ENCODE results near the gene SEC61G.
A peak's percentile ranks its signal among the peaks of the same experiment; 100 is the strongest.

Gene SEC61G

DNA sequence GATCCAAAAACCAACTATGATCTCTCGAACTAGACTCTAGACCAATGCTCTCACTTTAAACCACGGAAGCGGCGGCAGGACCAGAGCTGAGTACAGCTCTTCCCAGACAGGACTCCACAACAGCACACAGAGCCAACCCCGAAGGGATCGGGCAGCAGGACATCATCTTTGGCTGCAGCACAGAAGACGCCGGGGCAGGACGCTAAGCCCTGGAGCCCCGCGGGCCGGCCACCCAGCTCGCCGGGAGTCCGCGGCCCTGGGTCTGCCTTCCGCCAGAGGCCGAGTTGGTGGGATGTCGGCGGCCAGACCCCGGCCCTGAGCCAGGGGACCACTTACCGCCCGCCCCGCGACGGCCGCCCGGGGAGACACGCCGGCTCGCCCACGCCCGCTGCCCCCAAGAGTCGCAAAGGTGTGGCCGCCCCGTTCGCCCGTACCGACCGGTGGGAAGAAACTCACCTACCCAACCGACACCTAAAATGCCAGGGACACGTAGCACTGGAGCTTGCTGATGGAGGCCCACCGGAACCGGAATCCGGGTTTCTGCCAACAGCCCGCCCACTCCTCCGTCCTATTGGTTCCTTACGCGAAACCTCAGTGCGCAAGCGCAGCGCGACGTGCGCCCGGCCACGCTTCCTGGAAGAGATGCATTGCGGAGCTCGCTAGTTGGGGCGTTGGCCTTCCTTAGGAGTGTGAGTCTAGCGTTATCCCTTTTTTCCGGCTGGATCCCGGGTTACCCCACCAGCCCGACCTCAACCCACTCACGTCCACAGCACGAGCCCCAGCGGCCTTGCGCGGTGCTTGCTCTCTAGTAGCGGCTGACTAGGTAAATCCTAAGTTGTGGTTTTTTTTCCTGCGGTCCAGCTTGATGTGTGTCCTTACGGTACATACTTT is at the start of gene SEC61G:
SEC61G (minus strand) TSS at position 510 of the 891 bp plus-strand sequence. CDS start 1,623 bp downstream, outside the sequence.
- peak; percentile 98 for DNase-seq

DNA sequence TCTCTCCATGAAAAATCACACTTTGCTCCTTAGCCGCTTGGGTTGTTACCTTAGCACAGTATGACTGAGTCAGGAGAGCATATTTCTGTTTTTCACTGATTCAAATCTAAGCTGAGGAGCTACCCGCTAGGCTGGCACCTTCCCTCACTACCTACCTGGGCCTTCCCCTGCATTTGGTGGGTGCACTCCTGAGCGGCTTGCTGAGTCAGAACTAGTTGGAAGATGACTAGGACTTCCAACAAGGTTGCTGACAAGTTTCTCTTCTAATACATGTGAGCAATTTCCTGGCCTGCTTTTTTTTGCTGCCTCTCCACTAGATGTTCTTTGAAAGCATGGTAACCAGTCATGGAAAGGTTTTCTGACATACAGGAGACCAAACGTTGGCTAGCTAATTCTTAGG is 43.8 kb upstream of the SEC61G start:
- DNase-seq: peak; percentile 53

DNA sequence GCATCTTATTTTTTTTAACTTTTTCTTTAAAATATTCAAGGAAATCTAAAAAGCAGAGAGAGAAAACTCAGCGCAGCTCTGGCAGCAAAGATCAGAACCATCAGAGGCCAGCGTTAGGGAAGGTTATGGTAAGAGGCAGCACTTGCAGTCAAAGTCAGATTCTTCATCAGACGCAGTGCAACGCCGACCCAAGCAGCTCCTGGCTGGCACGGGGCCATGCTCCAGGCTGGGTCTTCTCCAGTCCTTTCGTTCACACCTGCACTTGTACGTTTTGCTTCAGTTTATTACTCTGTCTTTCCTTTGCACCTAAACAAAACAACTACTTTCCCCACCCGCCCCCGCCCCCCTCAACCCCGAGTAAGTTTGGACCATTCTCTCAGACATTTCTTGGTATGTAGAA is 43.1 kb upstream of the SEC61G start:
- no peak for DNase-seq

DNA sequence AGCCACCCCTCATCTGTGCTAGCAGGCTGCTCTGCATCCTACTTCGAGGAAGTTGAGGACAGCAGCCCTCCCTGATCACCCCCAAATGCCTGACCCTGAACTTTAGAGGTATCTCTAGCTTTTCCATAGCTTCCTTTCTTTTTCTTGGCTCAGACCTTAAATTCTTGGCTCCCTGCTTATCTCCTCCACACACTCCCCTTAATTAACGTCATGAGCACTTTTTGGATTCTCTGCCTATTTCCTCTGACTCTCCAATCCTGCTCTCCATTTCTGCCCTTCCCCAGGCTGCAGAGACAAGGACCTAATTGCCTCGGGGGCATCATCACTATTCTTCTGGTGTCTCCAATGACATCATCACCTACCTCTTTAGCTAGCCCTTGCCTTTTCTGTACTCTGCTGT is 40.8 kb upstream of the SEC61G start:
- no peak for DNase-seq

DNA sequence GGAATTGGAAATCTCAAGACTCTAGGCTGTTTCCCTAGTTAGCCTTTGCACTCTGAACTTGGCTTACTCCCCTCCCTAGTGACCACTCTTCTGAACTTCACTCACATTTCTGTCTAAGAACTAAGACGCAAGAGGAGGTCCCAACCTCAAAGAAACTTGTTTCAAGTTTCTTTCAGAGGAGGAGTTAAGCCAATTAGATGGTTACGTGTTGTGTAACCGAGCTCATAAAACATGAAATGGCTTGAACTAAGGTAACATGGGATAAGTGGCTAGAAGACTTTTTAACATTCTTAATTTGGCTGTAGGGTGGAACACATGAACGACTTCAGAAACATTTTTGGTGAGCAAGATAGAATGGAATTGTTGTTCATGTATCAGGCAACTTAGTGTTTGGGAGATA is 39.5 kb upstream of the SEC61G start:
- no peak for DNase-seq

DNA sequence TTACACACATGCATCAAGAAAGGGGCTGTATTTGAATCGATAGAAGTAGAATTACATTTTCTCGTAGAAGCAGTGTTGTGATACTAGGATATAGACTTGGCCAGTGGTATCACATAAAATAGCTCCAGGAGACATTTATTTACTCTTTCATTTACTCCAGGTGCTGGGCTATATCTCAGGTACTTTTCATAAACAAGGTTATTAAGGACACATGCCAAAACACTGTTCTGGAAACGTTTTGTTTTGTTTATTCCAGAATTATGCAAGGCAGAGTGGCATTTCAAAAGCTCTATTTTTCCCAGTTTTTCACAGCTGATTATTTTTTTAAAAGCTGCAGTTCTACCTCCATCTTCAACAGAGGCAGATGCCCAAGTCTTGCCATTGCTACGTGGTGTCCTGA is 37.8 kb upstream of the SEC61G start:
- no peak for DNase-seq

DNA sequence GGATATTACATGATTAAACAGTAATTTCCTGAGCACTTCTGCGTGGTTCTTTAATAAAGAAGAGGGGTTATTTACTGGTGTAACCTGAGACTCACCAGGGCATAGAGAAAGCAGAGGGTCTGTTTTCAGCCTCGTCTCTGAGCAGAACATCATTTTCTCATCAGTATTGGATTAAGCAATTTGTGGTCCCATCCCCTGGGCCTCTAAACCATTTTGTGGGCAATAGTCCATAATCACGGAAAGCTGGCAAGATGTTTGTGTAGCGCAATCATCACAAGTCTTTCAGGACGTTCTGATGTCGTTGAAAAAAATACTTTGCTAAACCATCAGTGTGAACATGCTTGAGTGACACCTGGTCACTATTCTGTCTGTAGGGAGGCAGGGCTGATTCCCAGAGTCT is 37.1 kb upstream of the SEC61G start:
- peak; percentile 48 for DNase-seq

DNA sequence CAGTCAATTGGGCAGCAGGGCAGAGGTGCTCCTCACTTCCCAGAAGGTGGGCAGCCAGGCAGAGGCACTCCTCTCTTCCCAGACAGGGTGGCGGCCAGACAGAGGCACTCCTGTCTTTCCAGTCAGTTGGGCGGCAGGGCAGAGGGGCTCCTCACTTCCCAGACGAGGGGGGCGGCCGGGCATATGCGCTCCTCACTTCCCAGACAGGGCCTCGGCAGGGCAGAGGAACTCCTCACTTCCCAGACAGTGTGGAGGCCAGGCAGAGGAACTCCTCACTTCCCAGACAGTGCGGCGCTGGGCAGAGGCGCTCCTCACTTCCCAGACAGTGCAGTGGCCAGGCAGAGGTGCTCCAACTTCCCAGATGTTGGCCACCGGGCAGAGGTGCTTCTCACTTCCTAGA is 33.4 kb upstream of the SEC61G start:
- DNase-seq: no peak

DNA sequence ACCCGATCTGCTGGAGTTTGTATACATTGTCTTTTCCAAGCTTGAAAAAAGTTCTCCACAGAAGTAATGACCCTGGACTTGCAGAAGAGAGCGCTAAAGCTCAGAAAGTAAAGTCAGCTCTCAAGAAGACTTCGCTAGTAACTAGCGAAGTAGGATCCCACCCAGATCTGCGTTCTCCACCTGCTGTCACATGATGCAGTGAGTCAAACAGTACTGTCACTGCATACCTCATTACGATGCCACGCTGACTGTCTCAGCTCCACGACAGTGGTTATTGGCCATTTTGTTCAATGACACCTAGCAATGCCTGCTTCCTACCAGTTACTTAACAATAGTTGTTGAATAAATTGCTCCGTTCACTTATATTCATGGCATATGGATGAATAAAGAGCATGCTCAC is 29.7 kb upstream of the SEC61G start:
- DNase-seq: peak; percentile 86

DNA sequence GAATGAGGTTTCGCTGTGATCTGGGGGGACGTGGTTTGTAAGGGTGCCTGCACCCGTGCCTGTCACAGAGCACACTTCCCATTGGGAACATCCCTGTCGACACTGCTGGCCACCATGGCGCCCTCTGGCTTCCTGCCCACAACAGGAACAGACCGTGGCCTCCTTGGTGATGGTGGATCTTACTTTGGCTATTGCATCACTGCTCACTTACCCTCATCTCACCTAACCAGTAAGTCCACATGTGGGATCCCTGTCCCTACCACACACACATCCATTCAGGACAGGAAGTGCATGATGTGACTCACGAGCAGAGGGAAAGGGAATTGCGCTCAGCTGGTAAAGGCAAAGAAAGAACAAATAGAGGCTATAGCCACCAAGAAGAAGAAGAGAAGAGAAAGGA is 26.2 kb upstream of the SEC61G start:
- peak; percentile 24 for DNase-seq

DNA sequence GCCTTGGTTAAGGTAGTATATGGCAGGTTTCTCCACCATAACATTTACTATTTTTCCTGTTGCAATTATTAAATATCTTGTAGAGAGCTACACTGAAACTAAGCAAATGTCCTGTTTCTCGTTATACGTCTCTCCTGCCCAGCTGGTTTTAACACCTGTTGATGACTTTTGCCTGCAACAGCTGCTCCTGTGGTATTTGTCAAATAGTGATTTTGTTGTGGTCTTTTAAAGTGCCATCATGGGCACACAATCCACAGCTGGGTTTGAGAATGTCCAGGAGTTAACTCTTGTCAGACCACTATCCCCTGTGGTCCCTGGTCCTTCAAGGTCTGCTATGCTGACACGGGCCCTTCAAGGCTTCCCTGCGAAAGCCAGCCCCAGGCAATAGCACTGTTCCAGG is 24.9 kb upstream of the SEC61G start:
- DNase-seq: no peak

DNA sequence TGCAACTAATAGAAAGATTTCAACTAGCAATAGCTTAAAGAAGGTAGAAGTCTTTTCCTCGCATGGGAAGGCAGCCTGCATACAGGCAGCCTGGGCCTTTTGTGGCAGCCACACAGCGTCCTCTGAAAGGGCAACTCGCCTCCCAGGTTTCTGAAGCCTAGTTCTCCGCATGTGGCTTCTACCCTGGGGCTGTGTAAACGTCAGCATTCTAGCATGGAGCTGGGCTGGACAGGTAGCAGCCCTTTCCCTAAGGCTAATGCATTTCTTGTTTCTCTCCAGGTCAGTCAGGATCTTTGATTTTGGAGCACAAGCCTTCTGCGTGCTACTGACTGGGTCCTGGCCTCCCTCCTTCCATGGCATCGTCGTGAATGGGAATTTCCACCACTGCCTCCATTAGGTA is 23.8 kb upstream of the SEC61G start:
- no peak for DNase-seq

DNA sequence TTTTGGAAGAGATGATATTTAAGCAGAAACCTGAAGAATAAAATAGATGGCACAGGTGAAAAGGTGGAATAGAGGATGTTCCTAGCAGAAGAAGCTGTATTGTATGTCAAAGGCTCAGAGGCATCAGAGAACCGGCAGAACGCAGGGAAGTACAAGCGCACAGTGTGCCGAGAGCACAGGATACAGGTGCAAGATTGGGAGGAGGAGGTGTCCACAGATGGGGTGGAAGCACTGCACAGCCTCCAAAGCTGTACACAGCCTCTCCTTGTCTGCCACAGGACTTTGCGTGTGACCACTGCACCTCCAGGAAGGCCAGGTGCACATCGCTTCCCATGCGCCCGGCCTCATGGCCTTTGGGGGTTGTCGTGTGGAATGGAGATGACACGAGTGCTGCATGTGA is 23.3 kb upstream of the SEC61G start:
- DNase-seq: no peak

DNA sequence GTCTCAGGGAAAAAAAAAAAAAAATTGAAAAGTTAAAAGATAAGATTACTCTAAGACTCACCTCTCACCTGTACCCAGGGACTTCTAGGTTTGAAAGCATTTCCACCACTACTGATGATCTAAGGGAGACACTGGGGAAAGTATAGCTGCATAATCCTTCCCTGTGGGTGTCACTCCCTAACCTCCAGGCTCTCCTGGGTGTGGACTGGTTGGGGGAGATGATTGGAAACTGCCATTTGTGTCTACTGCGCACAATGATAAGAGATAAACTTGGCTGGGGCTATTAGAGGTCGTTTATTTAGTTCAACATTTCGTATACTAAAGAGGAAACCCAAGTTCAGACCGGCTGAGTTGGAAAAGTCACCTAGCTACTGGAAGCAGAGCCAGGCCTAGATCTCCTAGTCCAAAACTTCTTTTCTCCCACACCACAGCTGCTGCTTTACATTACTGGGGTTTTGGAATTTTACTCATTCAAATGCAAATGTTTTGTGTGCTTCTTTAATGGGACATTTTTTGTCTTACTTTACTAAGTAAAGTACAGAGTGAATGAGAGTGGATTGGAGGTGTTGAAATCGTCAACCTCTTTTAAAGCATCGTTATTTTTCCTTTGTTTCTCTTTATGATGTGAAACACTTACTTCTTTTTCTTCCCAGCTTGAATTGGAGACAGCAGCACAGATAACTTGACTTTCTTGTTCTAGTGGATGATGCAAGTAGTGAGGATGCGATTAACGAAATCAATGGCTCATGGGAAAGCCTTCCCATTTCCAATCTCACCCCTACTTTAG is 22.3 kb upstream of the SEC61G start:
- no peak for DNase-seq

DNA sequence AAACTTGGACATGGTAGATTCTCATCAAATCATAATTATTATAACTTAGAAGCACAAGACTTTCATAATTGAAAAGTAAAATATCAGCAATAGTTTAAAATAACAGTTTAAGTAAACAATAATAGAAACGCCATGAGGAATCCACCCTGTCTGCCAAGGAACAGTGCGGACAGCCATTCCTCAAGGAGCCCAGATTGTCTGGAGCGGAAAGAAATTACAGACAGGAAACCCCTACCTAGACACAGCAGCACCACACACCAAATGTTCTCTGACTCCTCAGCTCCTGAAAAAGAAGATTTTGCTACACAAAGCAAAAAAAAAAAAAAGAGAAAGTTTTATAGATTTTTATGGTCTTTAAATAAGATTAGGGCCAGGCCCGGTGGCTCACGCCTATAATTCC is 21.5 kb upstream of the SEC61G start:
- DNase-seq: no peak

DNA sequence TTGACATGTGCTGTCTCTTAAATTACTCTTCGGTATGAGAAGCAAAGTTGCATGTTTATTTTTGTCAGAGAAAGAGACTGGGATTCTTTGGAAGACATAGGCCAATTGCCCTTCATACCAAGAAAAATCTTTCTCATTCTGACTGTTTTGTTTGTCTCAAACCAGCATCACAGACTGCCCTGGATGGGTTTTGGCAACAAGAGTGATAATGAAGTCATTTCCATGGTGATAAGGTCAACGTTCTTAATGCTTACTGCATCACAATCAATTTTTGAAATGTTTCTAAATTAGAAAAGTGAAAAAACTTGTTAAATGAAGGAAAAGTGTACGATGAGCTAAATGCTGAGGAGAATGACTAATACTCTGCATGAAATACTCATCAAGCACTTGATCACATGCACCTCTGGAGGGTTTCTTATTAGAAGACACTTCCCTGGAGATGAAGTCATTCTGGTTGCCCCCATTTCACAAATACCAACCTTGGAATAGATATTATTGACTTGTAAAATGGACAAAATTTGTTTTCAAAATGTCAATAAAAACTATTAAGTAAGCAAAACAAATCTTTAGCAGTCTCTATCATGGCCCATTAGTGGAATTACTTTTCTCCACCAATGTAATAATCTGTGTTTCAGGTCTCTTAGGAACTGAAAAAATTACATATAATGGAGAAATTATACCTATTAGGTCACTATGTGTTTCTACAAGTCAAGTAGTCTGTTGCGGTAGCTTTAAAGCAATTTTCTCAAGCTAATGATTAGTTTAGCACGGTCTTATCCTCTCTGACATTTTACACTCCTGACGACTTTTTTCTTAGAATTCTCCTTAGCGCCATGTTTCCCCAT is 19.9 kb upstream of the SEC61G start:
- no peak for DNase-seq

DNA sequence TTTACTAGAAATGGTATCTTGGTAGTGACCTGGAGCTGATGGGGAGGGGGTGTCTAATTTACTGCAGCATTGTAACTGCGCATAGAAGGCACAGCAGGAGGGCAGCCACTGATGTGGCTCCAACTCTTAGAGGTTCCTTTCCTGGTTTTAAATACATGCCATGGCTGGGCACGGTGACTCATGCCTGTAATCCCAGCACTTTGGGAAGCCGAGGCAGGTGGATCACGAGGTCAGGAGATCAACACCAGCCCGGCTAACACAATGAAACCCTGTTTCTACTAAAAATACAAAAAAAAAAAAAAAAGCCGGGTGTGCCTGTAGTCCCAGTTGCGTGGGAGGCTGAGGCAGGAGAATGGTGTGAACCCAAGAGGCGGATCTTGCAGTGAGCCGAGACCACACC is 19.2 kb upstream of the SEC61G start:
- no peak for DNase-seq

DNA sequence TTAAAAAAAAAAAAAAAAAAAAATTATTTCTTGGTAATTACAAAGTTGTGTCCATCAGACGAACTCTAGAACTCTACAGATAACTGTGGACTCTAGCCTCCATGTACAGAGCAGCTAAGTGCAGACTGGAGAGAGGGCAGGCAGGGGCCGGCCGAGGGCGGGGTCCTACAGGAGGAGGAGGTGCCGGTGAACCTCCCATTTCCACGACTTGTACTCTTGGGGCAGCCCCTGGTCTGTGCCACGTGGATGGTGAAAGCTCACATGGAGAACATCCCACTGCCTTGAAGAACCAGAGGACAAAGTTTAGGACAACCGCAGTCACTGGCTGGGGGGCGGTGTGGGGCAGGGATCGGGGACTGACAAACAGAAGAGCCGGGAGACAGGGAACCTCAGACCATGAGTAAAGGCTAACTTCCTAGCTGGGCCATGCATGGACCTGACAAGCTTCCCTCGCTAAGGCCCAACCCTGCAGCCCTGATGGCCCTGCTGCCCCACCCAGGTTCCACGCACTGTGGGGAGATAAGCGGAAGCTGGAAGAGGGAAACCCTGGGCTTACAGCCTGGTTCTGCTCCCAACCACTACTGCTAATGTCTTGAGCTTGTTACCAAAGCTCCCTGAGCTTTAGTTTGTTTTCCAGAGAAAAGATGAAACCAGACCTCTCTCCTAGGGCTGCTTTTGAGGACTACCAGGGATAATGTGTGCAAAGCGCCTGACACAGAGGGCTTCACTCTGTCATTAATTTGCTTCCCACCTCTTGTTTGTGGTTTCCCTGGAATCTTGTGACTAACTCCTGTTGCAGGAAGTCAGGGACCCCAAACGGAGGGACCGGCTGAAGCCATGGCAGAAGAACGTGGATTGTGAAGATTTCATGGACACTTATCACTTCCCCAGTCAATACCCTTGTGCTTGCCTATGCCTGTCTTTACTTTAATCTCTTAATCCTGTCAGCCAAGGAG is 16.1 kb upstream of the SEC61G start:
- no peak for DNase-seq

DNA sequence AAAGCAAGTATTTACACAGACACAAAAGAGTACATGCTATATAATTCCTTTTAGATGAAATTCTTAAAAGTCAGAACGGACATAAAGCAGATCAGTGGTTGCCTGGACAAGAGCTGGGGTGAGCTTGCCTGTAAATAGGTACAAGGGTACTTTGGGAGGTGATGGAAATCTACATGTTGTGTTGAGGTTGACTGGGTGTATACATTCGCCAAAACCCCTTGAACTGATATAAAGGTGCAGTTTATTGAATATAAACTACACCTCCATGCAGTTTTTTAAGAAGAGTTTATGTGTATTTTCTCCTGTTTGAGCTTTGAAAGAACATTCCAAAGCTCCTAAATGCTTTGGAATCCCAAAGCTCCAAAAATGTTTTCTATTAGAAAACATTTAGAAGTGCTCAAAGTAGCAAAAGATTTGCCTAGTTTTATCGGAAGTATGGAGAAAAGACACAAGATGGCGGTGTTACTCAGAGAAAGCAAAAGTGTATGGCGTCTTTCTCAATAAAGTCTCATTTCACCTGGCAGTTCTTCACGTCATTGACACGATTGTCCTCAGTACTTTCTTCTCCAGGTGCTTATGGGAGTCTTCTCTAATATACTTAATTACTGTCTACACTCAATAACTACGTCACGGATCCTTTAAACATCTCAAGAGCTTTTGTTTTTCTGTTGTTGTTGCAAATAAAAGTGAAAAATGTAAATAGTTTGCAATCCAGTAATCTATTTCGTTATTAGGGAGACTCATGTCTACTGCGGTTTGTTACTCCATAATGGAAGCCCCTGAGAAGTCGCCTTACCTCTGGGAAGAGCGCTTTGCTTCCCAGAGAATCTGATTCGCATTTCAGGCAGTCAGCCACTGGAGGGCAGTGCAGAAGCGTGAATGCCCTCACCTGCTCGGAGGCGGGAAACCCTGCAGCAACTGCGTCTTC is 14.7 kb upstream of the SEC61G start:
- DNase-seq: peak; percentile 78

DNA sequence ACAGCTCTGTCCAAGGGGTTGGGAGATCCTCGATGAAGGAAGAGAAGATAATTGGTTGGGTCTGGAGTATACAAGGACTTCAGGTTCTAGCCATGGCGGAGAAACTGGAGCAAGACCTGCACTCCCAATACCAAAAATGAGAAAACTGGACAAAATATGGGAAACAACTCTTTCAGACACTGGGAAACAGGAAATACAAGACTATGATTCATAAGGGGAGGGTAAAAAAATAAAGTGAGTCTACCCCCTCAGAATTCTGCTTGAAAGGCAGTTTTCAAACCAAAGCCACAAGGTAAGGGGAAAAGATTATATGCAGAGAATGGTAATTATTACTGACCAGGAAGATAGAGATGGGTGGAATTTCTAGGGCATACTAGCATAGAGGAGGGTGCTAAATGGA is 10.2 kb upstream of the SEC61G start:
- DNase-seq: peak; percentile 19

DNA sequence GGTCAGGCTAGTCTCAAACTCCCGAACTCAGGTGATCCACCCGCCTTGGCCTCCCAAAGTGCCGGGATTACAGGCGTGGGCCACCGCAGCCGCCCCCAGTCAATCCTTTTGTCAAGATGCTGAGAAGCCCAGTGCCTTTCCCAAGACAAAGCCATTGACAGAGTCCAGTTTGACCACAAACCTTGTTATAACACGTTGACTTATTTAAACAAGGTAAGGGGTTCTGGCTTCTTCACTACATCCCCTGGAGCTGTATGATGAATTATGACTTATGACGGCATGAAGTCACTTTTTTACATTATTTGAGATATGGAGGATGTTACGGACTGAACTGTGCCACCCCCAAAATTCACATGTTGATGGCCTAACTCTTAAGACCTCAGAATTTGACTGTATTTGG is 5.8 kb upstream of the SEC61G start:
- DNase-seq: no peak

Measured in fibroblast of skin of right biceps (primary cell).